Measurements from ENCODE around the gene ATE1. TPM values are rescaled to one million over a fixed set of nuclear protein-coding genes. Genes with fewer than 3 reads are reported as not detected.

ATE1 gene
- total and polyA plus RNA-seq, 10 of the 15 experiments (the other 5 are each of a cell fraction or from before 2014, with no cell fraction given): 4.3 to 22.7 (median 15.9) TPM

- ChIA-PET RAD21 (ENCODE audit: unreplicated experiment) (interaction anchor here (0.7 kb wide), 1 partner anchor 164 kb away, joined by 3 read pairs; no protein-coding TSS in a partner anchor), POLR2A (no interaction called here), CTCF (interaction anchor here (1.0 to 3.7 kb wide), 4 partner anchors 10 to 794 kb away, joined by 3 to 20 read pairs (median 4); no protein-coding TSS in a partner anchor), SMC1A (ENCODE audit: uncharacterized antibody, unreplicated experiment) (interaction anchor here (0.5 to 2.3 kb wide), 3 partner anchors 164 to 790 kb away, joined by 3 to 6 read pairs (median 6); no protein-coding TSS in a partner anchor)
- H3K4me3 ChIP-seq: no peak overlapping the region
- H4K20me1 ChIP-seq (ENCODE audit: control insufficient read depth, insufficient read depth): no peaks in the 10 kb centered on the region
- peaks cover 0 to 4% of the 10 kb centered on the region in 2 experiments; a peak in 1 of 4 replicates for H3K27me3 ChIP-seq (replicated peaks in 1 of 2; ENCODE audit: control insufficient read depth in 2 of 2, insufficient read depth in 2 of 2, low read length in 1 of 2)
- H3K36me3 ChIP-seq (ENCODE audit: control insufficient read depth in 2 of 2, insufficient read depth in 2 of 2, low read length in 1 of 2): no peaks in the 10 kb centered on the region
- H3K4me1 ChIP-seq (ENCODE audit: control insufficient read depth, insufficient read depth, low read length): no peaks in the 10 kb centered on the region
- FAIRE-seq (no peak), ATAC-seq (no peak), DNase-seq (ENCODE audit: low read depth, low spot score) (no peak)
- BruUV-seq (replicated peaks): no TSS peak
- TF ChIP-seq ZNF207 (IDR thresholded peaks at IDR 0.05; ENCODE audit: borderline replicate concordance) (no peak), RAD21 (IDR thresholded peaks at IDR 0.05; ENCODE audit: insufficient read depth, low read depth, low read length) (no peak)
- no peak overlapping the region for H3K4me2 ChIP-seq (ENCODE audit: control insufficient read depth, insufficient read depth)
- WGBS (ENCODE audit: insufficient coverage, insufficient replicate concordance, low lambda C conversion rate, missing lambda C conversion rate): 45% methylated on average over 13 of the region's 13 CpGs
- no peak overlapping the region for H2AFZ ChIP-seq (ENCODE audit: control insufficient read depth, low read depth, low read length)
- in situ Hi-C loops (cut with MboI) (no loop called here), intact Hi-C loops (cut with micrococcal nuclease; ENCODE audit: unreplicated experiment) (loop anchor here (1.0 kb wide), 1 partner anchor 794 kb away; no protein-coding TSS in a partner anchor)
- no peak overlapping the region for H3K27ac ChIP-seq (ENCODE audit: control insufficient read depth, insufficient read depth)
- H3K9me3 ChIP-seq (replicated peaks; ENCODE audit: control insufficient read depth, insufficient read depth, low read length): no peaks in the 10 kb centered on the region
- no peaks in the 10 kb centered on the region for H3K79me2 ChIP-seq (ENCODE audit: control insufficient read depth, insufficient read depth, low read length)
- H3K9ac ChIP-seq (ENCODE audit: control insufficient read depth, insufficient read depth, low read length): no peak overlapping the region
These were observed 191.3 kb downstream of the ATE1 start for GRCh38 chr10:121736315-121737130.

GRCh38 chr10:121735263-121735662, 192.6 kb downstream of the ATE1 start:
- CTCF ChIA-PET: interaction anchor here (1.4 to 3.7 kb wide), 2 partner anchors 165 to 790 kb away, joined by 3 to 20 read pairs; no protein-coding TSS in a partner anchor
- Histone ChIP-seq H3K4me1 (ENCODE audit: control insufficient read depth, insufficient read depth, low read length) (no peaks in the 10 kb centered on the region), H3K9ac (ENCODE audit: control insufficient read depth, insufficient read depth, low read length) (no peak overlapping the region), H3K4me2 (ENCODE audit: control insufficient read depth, insufficient read depth) (no peak overlapping the region), H2AFZ (ENCODE audit: control insufficient read depth, low read depth, low read length) (no peak overlapping the region), H3K27me3 (replicated peaks in 1 of 2; ENCODE audit: control insufficient read depth in 2 of 2, insufficient read depth in 2 of 2, low read length in 1 of 2) (peaks cover 0 to 4% of the 10 kb centered on the region in 2 experiments; a peak in 1 of 4 replicates), H3K27ac (ENCODE audit: control insufficient read depth, insufficient read depth) (no peak overlapping the region), H3K79me2 (ENCODE audit: control insufficient read depth, insufficient read depth, low read length) (no peaks in the 10 kb centered on the region), H3K4me3 (no peak overlapping the region), H3K9me3 (replicated peaks; ENCODE audit: control insufficient read depth, insufficient read depth, low read length) (no peaks in the 10 kb centered on the region), H3K36me3 (ENCODE audit: control insufficient read depth in 2 of 2, insufficient read depth in 2 of 2, low read length in 1 of 2) (no peaks in the 10 kb centered on the region), H4K20me1 (ENCODE audit: control insufficient read depth, insufficient read depth) (no peaks in the 10 kb centered on the region)
- SMC1A ChIA-PET (ENCODE audit: uncharacterized antibody, unreplicated experiment): no interaction called here
- intact Hi-C loops (cut with micrococcal nuclease; ENCODE audit: unreplicated experiment): no loop called here
- no peak for DNase-seq (ENCODE audit: low read depth, low spot score)
- BruUV-seq (replicated peaks): no TSS peak
- no peak for ATAC-seq
- in situ Hi-C loops (cut with MboI): no loop called here
- POLR2A ChIA-PET: no interaction called here
- 63% methylated on average over 13 of the region's 13 CpGs for WGBS (ENCODE audit: insufficient coverage, insufficient replicate concordance, low lambda C conversion rate, missing lambda C conversion rate)
- RAD21 ChIA-PET (ENCODE audit: unreplicated experiment): no interaction called here
- FAIRE-seq: no peak
- no peak for TF ChIP-seq CREM (IDR thresholded peaks at IDR 0.05; ENCODE audit: low read depth)
- no peak for TF ChIP-seq SREBF1 (IDR thresholded peaks at IDR 0.05; ENCODE audit: low read length)
- TF ChIP-seq KLF5 (IDR thresholded peaks at IDR 0.05; ENCODE audit: partially characterized antibody): no peak
- TF ChIP-seq NBN (IDR thresholded peaks at IDR 0.05): no peak
- no peak for TF ChIP-seq BRCA1 (IDR thresholded peaks at IDR 0.05; ENCODE audit: low read depth, low read length)
- TF ChIP-seq RAD51 (IDR thresholded peaks at IDR 0.05): no peak
- TF ChIP-seq ZBTB4 (CRISPR knock-in tag; IDR thresholded peaks at IDR 0.05): no peak
- no peak for TF ChIP-seq IKZF2 (IDR thresholded peaks at IDR 0.05)
- no peak for TF ChIP-seq NR2F1 (conservative IDR thresholded peaks at IDR 0.05)

All from GM12878 (cell line).